OCI-LY3 (cell line): ENCODE results near the gene GDPD5.

Source experiments
- CTCF ChIP-seq: fragments of 200-600, 300-600 bp; sonication (generic); IDR thresholded peaks from 2 replicates; pipeline ENCODE4 v1.5.1; 2014; ENCODE audit warnings: antibody characterized with exemption, low read length, low read depth
- EZH2phosphoT487 ChIP-seq: fragments of 200-600 bp; shearing (Covaris generic); IDR thresholded peaks from 2 replicates; pipeline ENCODE4 v1.6.1; 2018; ENCODE audit warnings: antibody characterized with exemption, mixed run types, low read depth

GRCh38 chr11:75450236-75450635, 75.5 kb downstream of the GDPD5 start:
- TF ChIP-seq CTCF, result no peak
- no peak for TF ChIP-seq EZH2phosphoT487
